ENCODE measurements around the gene SETBP1.

Gene SETBP1

GRCh38 chr18:44815108-44815507 lies 134.4 kb downstream of the SETBP1 start:
- Histone ChIP-seq H3K4me1 (ENCODE audit: control insufficient read depth, low read depth, low read length) (peaks cover 19% of the 10 kb centered on the region), H3K9me3 (ENCODE audit: control insufficient read depth, low read depth, low read length) (no peaks in the 10 kb centered on the region), H3K4me3 (ENCODE audit: low read length) (no peak overlapping the region), H3K27ac (ENCODE audit: low read length) (no peak overlapping the region), H3K9ac (ENCODE audit: low read length) (no peak overlapping the region), H3K27me3 (ENCODE audit: control insufficient read depth, insufficient read depth, low read length) (no peaks in the 10 kb centered on the region), H3K36me3 (ENCODE audit: control insufficient read depth, low read depth, low read length) (no peaks in the 10 kb centered on the region)

DNA sequence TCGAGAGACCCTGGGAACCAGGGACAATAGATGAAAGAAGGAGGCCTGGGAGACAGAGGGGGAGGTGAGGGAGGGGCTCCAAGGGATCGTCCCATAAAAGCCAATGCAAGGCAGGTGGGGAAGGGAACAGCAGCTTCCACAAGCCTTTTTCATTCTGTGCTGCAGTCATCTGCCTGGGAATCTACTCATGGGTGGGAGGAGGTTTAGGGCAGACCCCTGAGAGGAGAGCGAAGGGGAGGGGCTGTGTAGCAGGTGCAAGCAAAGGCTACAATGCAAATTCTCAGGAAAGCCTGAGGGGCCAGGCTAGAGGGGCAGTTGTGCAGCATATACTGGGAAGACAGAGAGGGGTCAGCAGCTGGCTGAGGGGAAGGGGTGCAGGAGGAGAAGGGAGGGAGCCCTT lies 135.4 kb downstream of the SETBP1 start:
- Histone ChIP-seq H3K27me3 (ENCODE audit: control insufficient read depth, insufficient read depth, low read length) (no peaks in the 10 kb centered on the region), H3K9ac (ENCODE audit: low read length) (no peak overlapping the region), H3K9me3 (ENCODE audit: control insufficient read depth, low read depth, low read length) (no peaks in the 10 kb centered on the region), H3K4me3 (ENCODE audit: low read length) (no peak overlapping the region), H3K27ac (ENCODE audit: low read length) (no peak overlapping the region), H3K4me1 (ENCODE audit: control insufficient read depth, low read depth, low read length) (peaks cover 18% of the 10 kb centered on the region), H3K36me3 (ENCODE audit: control insufficient read depth, low read depth, low read length) (no peaks in the 10 kb centered on the region)

DNA sequence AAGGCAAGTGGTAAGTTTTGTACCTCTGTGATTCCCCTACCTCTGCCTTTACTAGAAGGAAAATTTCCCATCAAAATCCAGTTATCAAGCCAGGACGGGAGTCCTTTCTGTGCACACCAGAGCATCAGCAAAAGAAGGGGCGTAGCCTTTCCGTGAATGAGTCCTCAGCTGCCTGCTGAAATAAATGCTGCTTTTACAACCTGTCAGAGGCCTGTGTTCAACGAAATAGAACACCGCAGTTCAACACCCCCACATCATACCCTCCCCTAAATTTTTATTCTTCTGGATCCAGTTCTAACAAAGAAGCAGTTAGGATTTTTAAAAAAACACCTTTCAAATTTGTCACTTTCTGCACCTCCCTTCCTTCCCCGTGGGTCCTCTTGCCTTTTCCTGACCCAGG lies 135.8 kb downstream of the SETBP1 start:
- no peak overlapping the region for H3K27ac ChIP-seq (ENCODE audit: low read length)
- H3K9ac ChIP-seq (ENCODE audit: low read length), result no peak overlapping the region
- H3K9me3 ChIP-seq (ENCODE audit: control insufficient read depth, low read depth, low read length), result no peaks in the 10 kb centered on the region
- no peaks in the 10 kb centered on the region for H3K27me3 ChIP-seq (ENCODE audit: control insufficient read depth, insufficient read depth, low read length)
- peaks cover 14% of the 10 kb centered on the region for H3K4me1 ChIP-seq (ENCODE audit: control insufficient read depth, low read depth, low read length)
- H3K4me3 ChIP-seq (ENCODE audit: low read length), result no peak overlapping the region
- no peaks in the 10 kb centered on the region for H3K36me3 ChIP-seq (ENCODE audit: control insufficient read depth, low read depth, low read length)

DNA sequence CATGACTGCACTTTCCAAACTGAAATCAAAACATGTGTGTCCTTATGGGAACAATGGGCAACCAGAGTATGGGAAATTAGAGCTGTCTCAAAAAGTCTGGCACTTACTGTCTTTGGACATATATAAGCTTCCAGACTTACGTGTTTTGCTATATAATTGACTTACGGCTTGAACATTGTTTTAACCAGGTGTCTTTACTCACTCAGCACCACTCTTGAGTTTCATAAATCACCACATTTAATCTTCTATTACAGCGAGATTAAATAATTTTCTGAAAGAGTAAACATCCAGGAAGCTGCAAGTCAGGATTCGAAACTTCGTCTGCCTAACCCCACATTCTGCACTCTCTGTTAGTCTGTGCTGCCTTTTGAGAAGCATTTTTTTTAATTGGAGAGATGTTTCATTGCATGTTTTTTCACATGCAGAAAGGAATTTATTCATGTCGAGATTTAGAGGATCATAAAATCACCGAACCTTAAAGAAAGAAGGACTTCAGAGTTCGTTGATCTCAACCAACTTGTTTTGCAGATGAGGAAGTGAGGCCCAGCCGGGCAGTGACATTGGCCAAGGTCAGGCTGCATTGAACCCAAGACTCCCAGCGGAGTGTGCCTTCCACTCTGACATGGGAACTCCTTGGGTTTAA lies 137.3 kb downstream of the SETBP1 start:
- no peaks in the 10 kb centered on the region for H3K36me3 ChIP-seq (ENCODE audit: control insufficient read depth, low read depth, low read length)
- H3K4me3 ChIP-seq (ENCODE audit: low read length), result no peak overlapping the region
- no peaks in the 10 kb centered on the region for H3K27me3 ChIP-seq (ENCODE audit: control insufficient read depth, insufficient read depth, low read length)
- H3K27ac ChIP-seq (ENCODE audit: low read length), result no peak overlapping the region
- H3K9ac ChIP-seq (ENCODE audit: low read length), result no peak overlapping the region
- no peaks in the 10 kb centered on the region for H3K9me3 ChIP-seq (ENCODE audit: control insufficient read depth, low read depth, low read length)
- H3K4me1 ChIP-seq (ENCODE audit: control insufficient read depth, low read depth, low read length), result peaks cover 14% of the 10 kb centered on the region

DNA sequence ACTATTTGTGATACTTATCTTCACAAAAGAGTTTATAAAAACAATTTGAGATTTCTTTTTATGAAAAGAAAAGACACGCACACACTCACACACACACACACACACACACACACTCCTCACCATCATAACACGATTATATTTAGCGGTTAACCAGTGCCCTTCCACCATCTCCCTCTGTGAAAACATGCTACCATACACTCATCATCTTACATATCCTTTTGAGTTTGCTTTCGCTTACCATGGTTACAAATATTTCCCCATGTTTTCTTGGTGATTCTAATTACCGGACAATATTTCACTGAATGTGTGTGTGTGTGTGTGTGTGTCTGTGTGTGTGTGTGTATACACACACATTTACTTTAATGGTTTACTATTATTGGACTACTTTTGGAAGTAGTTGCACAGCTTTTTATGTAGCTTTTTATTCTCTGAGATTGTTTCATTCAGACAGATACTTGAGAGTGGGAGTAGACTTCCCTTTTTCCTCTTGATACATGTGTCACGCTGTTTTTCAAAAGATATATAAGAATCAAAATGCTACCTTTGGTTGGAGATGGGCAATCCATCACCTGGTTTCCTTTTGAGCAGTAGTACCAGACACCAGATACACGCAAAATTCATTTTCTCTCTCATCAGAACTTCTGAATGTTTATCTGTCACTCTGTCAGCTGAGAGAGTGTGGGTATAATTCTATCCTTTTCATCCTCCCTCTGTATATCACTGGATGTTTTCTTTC lies 138.1 kb downstream of the SETBP1 start:
- H3K9ac ChIP-seq (ENCODE audit: low read length), result no peak overlapping the region
- no peaks in the 10 kb centered on the region for H3K9me3 ChIP-seq (ENCODE audit: control insufficient read depth, low read depth, low read length)
- no peak overlapping the region for H3K27ac ChIP-seq (ENCODE audit: low read length)
- no peaks in the 10 kb centered on the region for H3K27me3 ChIP-seq (ENCODE audit: control insufficient read depth, insufficient read depth, low read length)
- H3K4me1 ChIP-seq (ENCODE audit: control insufficient read depth, low read depth, low read length), result peaks cover 14% of the 10 kb centered on the region
- H3K4me3 ChIP-seq (ENCODE audit: low read length), result no peak overlapping the region
- H3K36me3 ChIP-seq (ENCODE audit: control insufficient read depth, low read depth, low read length), result no peaks in the 10 kb centered on the region

GRCh38 chr18:44819944-44820510 lies 139.3 kb downstream of the SETBP1 start:
- H3K4me1 ChIP-seq (ENCODE audit: control insufficient read depth, low read depth, low read length), result peaks cover 14% of the 10 kb centered on the region
- H3K4me3 ChIP-seq (ENCODE audit: low read length), result no peak overlapping the region
- H3K27me3 ChIP-seq (ENCODE audit: control insufficient read depth, insufficient read depth, low read length), result no peaks in the 10 kb centered on the region
- no peaks in the 10 kb centered on the region for H3K36me3 ChIP-seq (ENCODE audit: control insufficient read depth, low read depth, low read length)
- no peak overlapping the region for H3K9ac ChIP-seq (ENCODE audit: low read length)
- H3K9me3 ChIP-seq (ENCODE audit: control insufficient read depth, low read depth, low read length), result no peaks in the 10 kb centered on the region
- no peak overlapping the region for H3K27ac ChIP-seq (ENCODE audit: low read length)

GRCh38 chr18:44821924-44822323 lies 141.2 kb downstream of the SETBP1 start:
- H3K4me3 ChIP-seq (ENCODE audit: low read length), result no peak overlapping the region
- peaks cover 18% of the 10 kb centered on the region for H3K4me1 ChIP-seq (ENCODE audit: control insufficient read depth, low read depth, low read length)
- H3K36me3 ChIP-seq (ENCODE audit: control insufficient read depth, low read depth, low read length), result no peaks in the 10 kb centered on the region
- H3K27me3 ChIP-seq (ENCODE audit: control insufficient read depth, insufficient read depth, low read length), result no peaks in the 10 kb centered on the region
- no peak overlapping the region for H3K9ac ChIP-seq (ENCODE audit: low read length)
- no peak overlapping the region for H3K27ac ChIP-seq (ENCODE audit: low read length)
- H3K9me3 ChIP-seq (ENCODE audit: control insufficient read depth, low read depth, low read length), result no peaks in the 10 kb centered on the region

GRCh38 chr18:44823286-44823685 lies 142.6 kb downstream of the SETBP1 start:
- Histone ChIP-seq H3K27ac (ENCODE audit: low read length) (no peak overlapping the region), H3K4me3 (ENCODE audit: low read length) (no peak overlapping the region), H3K4me1 (ENCODE audit: control insufficient read depth, low read depth, low read length) (peaks cover 24% of the 10 kb centered on the region), H3K9ac (ENCODE audit: low read length) (no peak overlapping the region), H3K27me3 (ENCODE audit: control insufficient read depth, insufficient read depth, low read length) (no peaks in the 10 kb centered on the region), H3K9me3 (ENCODE audit: control insufficient read depth, low read depth, low read length) (no peaks in the 10 kb centered on the region), H3K36me3 (ENCODE audit: control insufficient read depth, low read depth, low read length) (no peaks in the 10 kb centered on the region)

DNA sequence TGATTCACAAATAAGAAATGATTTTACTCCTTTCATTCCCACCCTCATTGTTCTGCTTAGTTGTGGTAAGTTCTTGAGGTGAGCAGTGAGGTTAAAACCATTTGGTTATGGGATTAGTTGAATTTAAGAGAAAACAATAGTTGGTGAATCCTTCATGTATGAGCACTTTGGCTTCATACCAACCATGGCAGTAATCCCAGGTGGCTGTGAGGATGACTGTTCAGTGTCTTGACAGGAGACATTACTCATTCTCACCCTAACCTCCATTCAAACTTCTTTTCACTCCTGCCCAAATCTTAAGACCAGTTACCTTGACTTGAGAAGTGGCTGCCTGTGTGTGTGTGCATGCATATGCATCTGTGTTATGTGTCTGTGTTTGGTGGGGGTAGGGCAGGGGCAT lies 143.1 kb downstream of the SETBP1 start:
- Histone ChIP-seq H3K27me3 (ENCODE audit: control insufficient read depth, insufficient read depth, low read length) (no peaks in the 10 kb centered on the region), H3K9ac (ENCODE audit: low read length) (no peak overlapping the region), H3K9me3 (ENCODE audit: control insufficient read depth, low read depth, low read length) (no peaks in the 10 kb centered on the region), H3K4me3 (ENCODE audit: low read length) (no peak overlapping the region), H3K36me3 (ENCODE audit: control insufficient read depth, low read depth, low read length) (no peaks in the 10 kb centered on the region), H3K27ac (ENCODE audit: low read length) (no peak overlapping the region), H3K4me1 (ENCODE audit: control insufficient read depth, low read depth, low read length) (peaks cover 24% of the 10 kb centered on the region)

GRCh38 chr18:44824884-44825283 lies 144.2 kb downstream of the SETBP1 start:
- Histone ChIP-seq H3K9me3 (ENCODE audit: control insufficient read depth, low read depth, low read length) (no peaks in the 10 kb centered on the region), H3K4me3 (ENCODE audit: low read length) (no peak overlapping the region), H3K9ac (ENCODE audit: low read length) (no peak overlapping the region), H3K27me3 (ENCODE audit: control insufficient read depth, insufficient read depth, low read length) (no peaks in the 10 kb centered on the region), H3K4me1 (ENCODE audit: control insufficient read depth, low read depth, low read length) (peaks cover 18% of the 10 kb centered on the region), H3K36me3 (ENCODE audit: control insufficient read depth, low read depth, low read length) (no peaks in the 10 kb centered on the region), H3K27ac (ENCODE audit: low read length) (no peak overlapping the region)

DNA sequence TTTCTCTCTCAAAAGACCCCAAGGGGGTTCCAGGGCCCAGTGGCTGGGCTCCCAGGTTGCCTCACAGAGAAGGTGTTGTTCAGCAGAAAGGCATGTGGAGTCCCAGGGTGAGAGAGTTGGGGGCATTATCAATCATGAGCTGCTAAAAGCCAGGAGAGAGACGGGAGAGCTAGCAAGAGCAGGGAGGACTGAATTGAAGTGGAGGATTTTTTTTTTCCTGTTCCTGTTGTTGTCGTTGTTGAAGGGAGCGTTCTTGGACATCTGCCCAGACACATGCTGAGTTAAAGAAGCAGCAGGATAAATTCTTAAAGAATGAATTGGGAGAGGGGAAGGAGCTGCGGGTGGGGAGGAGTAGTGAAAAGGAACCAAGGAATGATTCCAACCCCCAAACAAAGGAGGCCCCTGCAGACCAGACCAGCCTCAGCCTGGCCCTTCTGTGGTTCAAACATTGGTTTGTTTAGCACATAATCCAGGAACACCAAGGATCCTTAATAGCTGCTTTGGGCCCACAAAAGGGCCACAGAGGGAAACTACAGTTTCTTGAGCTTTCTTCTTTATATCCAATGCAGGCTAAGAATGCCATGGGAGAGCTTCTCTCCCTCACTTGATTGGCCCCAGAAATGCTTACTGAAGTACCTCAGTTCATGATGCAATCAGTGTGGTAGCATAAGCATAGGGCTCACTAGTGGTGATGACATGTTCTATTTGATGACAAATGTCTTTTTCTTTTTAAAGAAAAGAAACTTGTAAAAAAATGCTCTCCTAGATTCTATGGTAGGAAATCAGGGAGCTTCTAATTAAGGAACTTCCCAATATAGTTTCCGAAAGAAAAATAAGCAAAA lies 146.0 kb downstream of the SETBP1 start:
- H3K27me3 ChIP-seq (ENCODE audit: control insufficient read depth, insufficient read depth, low read length), result no peaks in the 10 kb centered on the region
- H3K4me1 ChIP-seq (ENCODE audit: control insufficient read depth, low read depth, low read length), result peaks cover 18% of the 10 kb centered on the region
- no peak overlapping the region for H3K27ac ChIP-seq (ENCODE audit: low read length)
- no peak overlapping the region for H3K4me3 ChIP-seq (ENCODE audit: low read length)
- no peaks in the 10 kb centered on the region for H3K36me3 ChIP-seq (ENCODE audit: control insufficient read depth, low read depth, low read length)
- no peaks in the 10 kb centered on the region for H3K9me3 ChIP-seq (ENCODE audit: control insufficient read depth, low read depth, low read length)
- peak overlapping the region; percentile 4 for H3K9ac ChIP-seq (ENCODE audit: low read length)

Measured in iPS-18a (cell line).